Pancreas (tissue), 10 donors: ENCODE measurements around the gene SRRM3. TPM values are rescaled to one million over a fixed set of nuclear protein-coding genes. Genes with fewer than 3 reads are reported as not detected.
A peak's percentile ranks its signal among the peaks of the same experiment; 100 is the strongest.

ENCODE experiments used
- ATAC-seq, 4 donors: fragments of 200-7000 bp; cut with Tn5 transposase; one replicate each; pipeline versions ENCODE4 v1.8.0 to v1.9.1; 2020; ENCODE audit warnings: mild to moderate bottlenecking in 4 of 4, moderate library complexity in 4 of 4
- DNase-seq, 6 donors: peaks; one replicate each; pipeline ENCODE4 v3.0.0-alpha.2; 2020
- FAIRE-seq: peaks from 2 replicates; lab custom pipeline; 2012; peaks lifted over from hg19 to GRCh38; lab: Jason Lieb, UNC
- H3K27ac ChIP-seq, 4 donors: fragments of 200-600 bp; sonication (generic); 1 replicate in 3 of 4; 2 replicates in 1 of 4; pipeline versions ENCODE4 v1.5.0 to v1.8.0; 2020
- H3K27me3 ChIP-seq, 4 donors: fragments of 200-600 bp; one replicate each; pipeline ENCODE4 v1.8.0; 2021
- H3K36me3 ChIP-seq, 3 donors: fragments of 200-600 bp; sonication (generic) in 1 of 3; one replicate each; pipeline versions ENCODE4 v1.5.0 to v1.8.0; 2020 to 2021
- H3K4me1 ChIP-seq, 3 donors: fragments of 200-600 bp; one replicate each; pipeline ENCODE4 v1.8.0; 2021
- H3K4me3 ChIP-seq, 4 donors: fragments of 200-600 bp; sonication (generic) in 2 of 4; one replicate each; pipeline versions ENCODE4 v1.5.0 to v1.8.0; 2020 to 2021
- H3K9me3 ChIP-seq, 4 donors: fragments of 200-600 bp; one replicate each; pipeline ENCODE4 v1.8.0; 2021
- CTCF ChIP-seq, 4 donors: fragments of 200-600 bp; sonication (generic) in 3 of 4; IDR thresholded peaks; one replicate each; pipeline versions ENCODE4 v1.5.0 to v1.8.0; 2021; ENCODE audit warnings: antibody characterized with exemption in 4 of 4
- WGBS, 2 donors: extraction: QIAGEN DNeasy Blood & Tissue Kit; methylation state at CpG; one replicate each; pipeline ENCODE4 v1.1.7; 2013; 5-methylcytosine and 5-hydroxymethylcytosine counted together
- intact Hi-C, 3 donors: fragments of 100-400 bp; cut with DNase I; formaldehyde crosslinking; loops; one replicate each; pipeline versions ENCODE4 v1.11.1 to v1.14.2; 2022
- polyA plus RNA-seq, 2 donors: library from polyadenylated mRNA; stranded (reverse); fragments of 200-250 nt; gene quantifications; one replicate each; pipeline ENCODE4 v1.2.3, GENCODE V29; 2013
- total RNA-seq, 6 donors: library from RNA; stranded (reverse); fragmentation: NEBNext Ultra II Directional in 4 of 6; extraction: Animal tissue kit (Norgen Biotek cat#: 25700) in 4 of 6; gene quantifications; one replicate each; pipeline versions ENCODE4 v1.2.1 to v1.2.4, GENCODE V29; 2021 to 2023
- donor health status: healthy with polysubstance abuse.
- donor health status: DM: no; HTN: no; CAD: no; lungs with moderate emphysema.
- donor health status: DM: no; HTN: no; CAD: no.
- donor health status: control.
- donor health status: control.
- donor health status: Bipolar disorder and iron deficiency.
- donor health status: DM: yes; HTN: yes; CAD: no.
- donor health status: DM: no; HTN: no; CAD: no.
- donor health status: DM: no; HTN: no; CAD: no.
- donor health status: DM: yes; HTN: yes; CAD: no.

Gene SRRM3
- total and polyA plus RNA-seq, 8 donors, result 1.2 to 10.4 (median 2.0) TPM

GRCh38 chr7:76326646-76327233 is 125.0 kb downstream of the SRRM3 start:
- ATAC-seq, result peak; percentile 12 to 63 (median 37)
- peaks cover 0 to 13% (median 9%) of the 10 kb centered on the region in 3 donors for H3K36me3 ChIP-seq
- 30 to 43% methylated on average over 5 of the region's 5 CpGs for WGBS, 2 donors

GRCh38 chr7:76327610-76328009 is 125.9 kb downstream of the SRRM3 start:
- H3K36me3 ChIP-seq, result peaks cover 0 to 13% (median 9%) of the 10 kb centered on the region in 3 donors
- H3K27ac ChIP-seq, result peak overlapping the region in 1 of 4 donors; percentile 33
- ATAC-seq (peak in 2 of 4 donors; percentile 33), DNase-seq (no peak), FAIRE-seq (no peak)
- intact Hi-C loops, result no loop called here
- H3K27me3 ChIP-seq, result no peaks in the 10 kb centered on the region
- TF ChIP-seq CTCF (IDR thresholded peaks at IDR 0.05), result no peak
- no peaks in the 10 kb centered on the region for H3K9me3 ChIP-seq
- WGBS, 2 donors, result 44 to 51% methylated on average over 6 to 7 of the region's 7 CpGs
- H3K4me3 ChIP-seq, result no peak overlapping the region
- peaks cover 7 to 21% (median 18%) of the 10 kb centered on the region in 3 donors for H3K4me1 ChIP-seq

More at GRCh38 chr7:76326646-76327233, 125.0 kb downstream of the SRRM3 start:
- TF ChIP-seq CTCF (IDR thresholded peaks at IDR 0.05), result no peak
- Histone ChIP-seq H3K27me3 (no peaks in the 10 kb centered on the region), H3K27ac (peak overlapping the region; percentile 19 to 67 (median 50)), H3K4me1 (peaks cover 7 to 18% (median 12%) of the 10 kb centered on the region in 3 donors), H3K9me3 (no peaks in the 10 kb centered on the region), H3K4me3 (no peak overlapping the region)
- no peak for DNase-seq
- FAIRE-seq, result no peak
- intact Hi-C loops, result no loop called here

- ATAC-seq (no peak), DNase-seq (no peak), FAIRE-seq (no peak)
- no peak for TF ChIP-seq CTCF (IDR thresholded peaks at IDR 0.05)
- intact Hi-C loops, result no loop called here
- 80 to 81% methylated on average over 15 of the region's 15 CpGs for WGBS, 2 donors
- no peak overlapping the region for H3K27ac ChIP-seq
- H3K27me3 ChIP-seq, result no peaks in the 10 kb centered on the region
- peaks cover 0 to 13% (median 9%) of the 10 kb centered on the region in 3 donors for H3K36me3 ChIP-seq
- H3K4me1 ChIP-seq, result peaks cover 15 to 23% (median 23%) of the 10 kb centered on the region in 3 donors
- no peaks in the 10 kb centered on the region for H3K9me3 ChIP-seq
- H3K4me3 ChIP-seq, result no peak overlapping the region
These were observed 126.7 kb downstream of the SRRM3 start for GRCh38 chr7:76328389-76328788.

- intact Hi-C loops, result no loop called here
These were observed 127.8 kb downstream of the SRRM3 start for GRCh38 chr7:76329479-76329878.

More at GRCh38 chr7:76329479-76329878, 127.8 kb downstream of the SRRM3 start:
- no peak for TF ChIP-seq CTCF (IDR thresholded peaks at IDR 0.05)
- no peak for ATAC-seq
- H3K27me3 ChIP-seq, result no peaks in the 10 kb centered on the region
- WGBS, 2 donors, result 91 to 93% methylated on average over 29 of the region's 29 CpGs
- H3K4me3 ChIP-seq, result no peak overlapping the region
- no peak overlapping the region for H3K27ac ChIP-seq
- DNase-seq, result no peak
- peaks cover 19 to 34% (median 33%) of the 10 kb centered on the region in 3 donors for H3K4me1 ChIP-seq
- no peak for FAIRE-seq
- peaks cover 0 to 13% (median 9%) of the 10 kb centered on the region in 3 donors for H3K36me3 ChIP-seq
- no peaks in the 10 kb centered on the region for H3K9me3 ChIP-seq
